Esophagus (tissue), 2 donors: ENCODE results near the gene SND1. TPM values are rescaled to one million over a fixed set of nuclear protein-coding genes. Genes with fewer than 3 reads are reported as not detected.
A peak's percentile ranks its signal among the peaks of the same experiment; 100 is the strongest.

Experiments
- H3K27ac ChIP-seq, 2 donors: one replicate each; pipeline ENCODE4 v1.5.1; 2013; ENCODE audit warnings: low read depth in 2 of 2, mild to moderate bottlenecking in 2 of 2, inconsistent platforms in 1 of 2, low read length in 1 of 2, moderate library complexity in 1 of 2
- H3K27me3 ChIP-seq, 2 donors: one replicate each; pipeline ENCODE4 v1.6.1; 2013; ENCODE audit warnings: low read length in 2 of 2, control low read depth in 1 of 2, mild to moderate bottlenecking in 1 of 2; ENCODE audit not compliant: insufficient read depth in 2 of 2, control insufficient read depth in 1 of 2
- H3K36me3 ChIP-seq, 2 donors: one replicate each; pipeline ENCODE4 v1.6.1; 2013; ENCODE audit warnings: low read length in 1 of 2; ENCODE audit not compliant: control insufficient read depth in 2 of 2, insufficient read depth in 2 of 2
- H3K4me1 ChIP-seq, 2 donors: one replicate each; pipeline ENCODE4 v1.6.1; 2013; ENCODE audit warnings: low read length in 1 of 2; ENCODE audit not compliant: control insufficient read depth in 2 of 2, insufficient read depth in 2 of 2
- H3K4me3 ChIP-seq, 2 donors: one replicate each; pipeline ENCODE4 v1.5.1; 2013; ENCODE audit warnings: low read length in 2 of 2, mild to moderate bottlenecking in 2 of 2, low read depth in 1 of 2, moderate library complexity in 1 of 2
- H3K9me3 ChIP-seq, 2 donors: one replicate each; pipeline ENCODE4 v1.6.1; 2013; ENCODE audit warnings: mild to moderate bottlenecking in 2 of 2, low read depth in 1 of 2, low read length in 1 of 2, moderate library complexity in 1 of 2; ENCODE audit not compliant: control insufficient read depth in 2 of 2, insufficient read depth in 1 of 2
- WGBS, 2 donors: extraction: QIAGEN DNeasy Blood & Tissue Kit; methylation state at CpG; one replicate each; pipeline ENCODE4 v1.1.7; 2013; 5-methylcytosine and 5-hydroxymethylcytosine counted together
- polyA plus RNA-seq, 2 donors: library from polyadenylated mRNA; stranded (reverse); fragments of 200-250 nt; gene quantifications; one replicate each; pipeline ENCODE4 v1.2.3, GENCODE V29; 2013
- donor health status: healthy with polysubstance abuse.
- donor health status: Bipolar disorder and iron deficiency.

The SND1 gene
- polyA plus RNA-seq, 2 donors: 23.1 to 44.4 TPM

DNA sequence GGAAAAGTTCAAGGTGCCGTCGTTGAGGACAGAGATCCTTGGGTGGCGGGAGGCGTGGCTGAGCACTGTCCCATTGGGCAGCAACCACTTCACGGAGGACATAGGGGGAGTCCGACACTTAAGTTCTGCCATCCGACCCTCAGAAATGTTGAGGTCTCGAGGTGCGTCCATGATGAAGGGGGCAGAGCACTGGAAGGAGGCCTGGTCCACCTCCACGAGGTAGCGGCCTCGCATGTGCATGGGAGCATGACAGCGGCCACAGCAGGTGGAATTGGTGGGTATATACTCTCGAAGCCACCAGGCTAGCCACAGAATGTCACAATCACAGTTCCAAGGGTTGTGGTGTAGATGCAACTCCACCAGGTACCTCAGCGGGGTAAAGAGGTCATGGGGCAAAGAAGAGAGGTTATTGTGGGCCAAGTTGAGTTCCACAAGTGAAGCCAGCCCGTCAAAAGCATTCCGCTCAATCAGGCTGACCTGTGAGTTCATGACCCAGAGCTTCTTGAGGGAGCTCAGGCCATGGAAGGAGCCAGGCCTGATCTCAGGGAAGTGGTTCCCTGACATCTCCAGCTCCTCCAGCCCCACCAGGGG is 377.5 kb downstream of the SND1 start:
- 97 to 98% methylated on average over 17 of the region's 17 CpGs for WGBS, 2 donors
- Histone ChIP-seq H3K4me1 (peaks cover 3 to 13% of the 10 kb centered on the region in 2 donors), H3K4me3 (no peak overlapping the region)

DNA sequence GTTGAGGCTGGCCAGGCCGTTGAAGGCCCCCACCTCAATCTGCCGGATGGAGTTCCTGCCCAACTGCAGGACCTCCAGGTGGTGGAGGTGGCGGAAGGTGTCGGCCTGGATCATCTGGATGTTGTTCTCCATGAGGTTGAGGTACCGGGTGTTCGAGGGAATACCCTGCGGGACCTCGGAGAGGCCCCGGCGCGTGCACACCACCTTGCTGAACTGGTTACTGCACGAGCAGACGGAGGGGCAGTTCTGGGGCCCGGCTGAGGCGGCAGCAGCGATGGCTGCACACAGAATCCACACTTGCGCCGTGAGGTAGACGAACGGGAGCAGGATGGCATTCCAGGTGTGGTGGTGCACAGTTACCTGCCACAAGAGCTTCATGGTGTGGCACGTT is 378.3 kb downstream of the SND1 start:
- H3K9me3 ChIP-seq: no peaks in the 10 kb centered on the region
- 93% methylated on average over 21 of the region's 21 CpGs for WGBS, 2 donors
- peaks cover 0 to 11% of the 10 kb centered on the region in 2 donors for H3K36me3 ChIP-seq
- H3K27ac ChIP-seq: no peak overlapping the region
- peaks cover 3 to 13% of the 10 kb centered on the region in 2 donors for H3K4me1 ChIP-seq
- H3K27me3 ChIP-seq: no peaks in the 10 kb centered on the region
- H3K4me3 ChIP-seq: peak overlapping the region; percentile 6 to 74

More for the DNA sequence above, 377.5 kb downstream of the SND1 start:
- Histone ChIP-seq H3K9me3 (no peaks in the 10 kb centered on the region), H3K27me3 (no peaks in the 10 kb centered on the region), H3K27ac (no peak overlapping the region), H3K36me3 (peaks cover 0 to 11% of the 10 kb centered on the region in 2 donors)

DNA sequence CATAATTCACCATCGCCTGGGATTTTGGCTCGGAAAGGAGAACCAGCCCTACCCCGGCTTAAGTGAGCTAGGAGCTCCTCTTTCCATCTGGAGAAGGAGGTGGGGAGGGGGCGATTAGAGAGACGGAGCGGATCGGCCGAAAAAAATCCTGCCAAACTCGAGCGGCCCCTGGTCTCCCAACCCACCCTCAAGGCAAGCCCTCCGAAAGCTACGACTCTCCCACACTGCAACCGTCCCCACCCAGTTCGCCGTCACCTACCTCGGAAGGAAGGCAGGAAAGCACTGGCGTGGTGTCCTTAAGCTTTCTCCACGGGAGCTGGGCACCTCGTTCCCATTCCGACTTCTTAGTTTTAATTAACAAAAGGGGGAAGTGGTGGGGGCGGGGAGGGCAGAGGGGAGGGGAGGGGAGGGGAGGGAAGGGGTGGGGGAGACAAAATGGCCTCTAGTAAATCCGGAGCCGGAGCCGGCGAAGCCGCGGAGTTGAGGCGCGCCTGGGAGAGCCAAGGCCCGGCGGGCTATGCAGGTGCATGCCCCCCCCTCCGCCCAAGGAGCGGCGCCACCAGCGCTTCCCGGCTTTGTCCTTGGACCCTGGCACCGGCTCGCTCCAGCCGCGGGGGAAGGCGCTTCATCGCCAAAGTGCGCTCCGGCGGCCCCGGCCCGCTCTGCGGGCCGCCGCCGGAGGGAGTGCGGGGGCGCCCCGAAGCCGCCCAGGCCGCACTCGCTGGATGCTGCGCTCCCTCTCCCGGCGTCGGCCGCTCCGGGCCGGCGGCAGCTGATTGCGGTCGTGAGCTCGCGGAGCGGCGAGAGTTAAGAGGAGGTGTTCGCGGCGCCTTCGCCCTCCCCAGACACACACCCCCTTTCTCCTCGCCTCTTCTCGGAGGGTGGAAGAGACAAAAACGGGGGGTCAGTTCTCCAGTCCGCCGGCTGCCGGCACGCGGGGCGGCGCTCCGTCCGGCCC is 378.9 kb downstream of the SND1 start, which contains the start of gene LRRC4:
LRRC4 (minus strand) TSS at position 784 of the 958 bp plus-strand sequence. CDS start 797 bp downstream, outside the sequence.
- Histone ChIP-seq H3K4me3 (peak within 1 kb of the TSS; percentile 51 to 74), H3K27ac (peak within 1 kb of the TSS in 1 of 2 donors; percentile 8), H3K27me3 (no peaks in the 10 kb centered on the region), H3K9me3 (no peaks in the 10 kb centered on the region), H3K36me3 (peaks cover 0 to 11% of the 10 kb centered on the region in 2 donors), H3K4me1 (peaks cover 3 to 13% of the 10 kb centered on the region in 2 donors)
- WGBS, 2 donors: 10 to 25% methylated on average over 63 to 86 of the region's 87 CpGs

DNA sequence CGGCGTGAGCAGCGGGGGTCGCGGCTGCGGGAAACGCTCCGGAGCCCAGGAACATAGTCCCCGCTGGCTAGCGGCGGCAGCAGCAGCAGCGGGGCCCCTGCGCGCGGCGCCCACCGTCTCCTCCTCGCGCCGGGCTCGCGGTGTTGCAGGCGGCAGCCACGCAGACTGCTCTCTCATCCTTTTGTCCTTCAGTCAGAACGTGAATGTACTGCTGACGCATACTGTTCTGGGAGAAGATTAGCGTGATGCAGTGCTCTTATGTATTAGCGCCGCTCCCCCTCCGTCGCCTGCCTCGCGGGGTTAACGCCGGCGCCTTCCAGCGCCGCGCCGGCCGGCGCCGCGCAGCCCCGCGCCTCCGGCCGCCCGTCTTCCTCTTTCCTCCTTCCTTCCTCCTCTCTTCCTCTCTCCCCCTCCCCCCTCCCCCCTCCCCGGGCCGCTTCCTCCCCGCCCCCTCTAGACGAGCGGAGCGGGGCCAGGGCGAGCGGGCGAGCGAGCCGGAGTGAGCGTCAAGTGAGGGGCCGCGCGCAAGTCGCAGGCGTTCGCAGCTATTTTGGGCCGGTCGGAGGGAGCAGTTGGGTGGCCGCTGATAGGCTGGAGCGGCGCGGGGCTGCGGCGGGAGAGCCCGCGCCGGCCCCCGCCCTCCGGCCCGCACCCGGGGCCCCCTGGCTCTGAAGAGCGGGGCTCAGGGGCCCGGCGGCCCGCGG is 380.1 kb downstream of the SND1 start:
- no peaks in the 10 kb centered on the region for H3K9me3 ChIP-seq
- peaks cover 3 to 13% of the 10 kb centered on the region in 2 donors for H3K4me1 ChIP-seq
- H3K4me3 ChIP-seq: peak overlapping the region; percentile 48 to 74
- peaks cover 0 to 11% of the 10 kb centered on the region in 2 donors for H3K36me3 ChIP-seq
- WGBS, 2 donors: 1 to 5% methylated on average over 31 to 87 of the region's 87 CpGs
- peak overlapping the region in 1 of 2 donors; percentile 8 for H3K27ac ChIP-seq
- no peaks in the 10 kb centered on the region for H3K27me3 ChIP-seq

DNA sequence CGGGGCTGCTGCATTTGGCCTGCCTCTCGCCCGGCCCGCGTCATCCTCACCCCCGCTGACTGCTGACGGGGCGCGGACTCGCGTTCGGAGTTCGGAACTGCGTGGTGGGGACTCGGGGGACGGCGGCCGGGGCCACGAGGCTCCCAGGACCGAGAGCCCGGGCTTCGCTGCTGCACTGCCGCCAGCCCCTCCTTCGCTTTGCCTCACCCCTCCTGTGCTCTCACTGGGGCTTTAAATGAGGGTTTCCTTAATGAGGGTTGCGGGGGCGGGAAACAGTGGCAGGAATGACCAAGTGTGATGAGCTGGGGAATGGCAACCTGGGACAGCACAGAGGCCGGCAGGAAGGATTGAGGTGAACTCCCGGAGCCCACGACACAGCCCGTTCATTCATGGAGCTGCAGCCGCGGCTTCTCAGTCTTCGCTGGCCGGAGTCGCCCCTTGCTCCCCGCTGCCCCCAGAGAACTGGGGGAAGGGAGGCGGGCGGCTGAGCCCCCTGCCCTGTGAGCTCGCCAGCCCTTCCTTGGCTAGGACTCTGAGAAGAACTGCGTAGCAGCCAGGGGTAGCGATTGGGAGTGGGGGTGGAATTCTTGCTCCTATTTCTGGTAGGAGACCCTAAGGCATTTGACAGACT is 380.7 kb downstream of the SND1 start:
- peaks cover 0 to 11% of the 10 kb centered on the region in 2 donors for H3K36me3 ChIP-seq
- WGBS, 2 donors: 34 to 44% methylated on average over 38 to 41 of the region's 41 CpGs
- peak overlapping the region; percentile 48 to 74 for H3K4me3 ChIP-seq
- no peak overlapping the region for H3K27ac ChIP-seq
- H3K4me1 ChIP-seq: peaks cover 3 to 13% of the 10 kb centered on the region in 2 donors
- H3K9me3 ChIP-seq: no peaks in the 10 kb centered on the region
- H3K27me3 ChIP-seq: no peaks in the 10 kb centered on the region

DNA sequence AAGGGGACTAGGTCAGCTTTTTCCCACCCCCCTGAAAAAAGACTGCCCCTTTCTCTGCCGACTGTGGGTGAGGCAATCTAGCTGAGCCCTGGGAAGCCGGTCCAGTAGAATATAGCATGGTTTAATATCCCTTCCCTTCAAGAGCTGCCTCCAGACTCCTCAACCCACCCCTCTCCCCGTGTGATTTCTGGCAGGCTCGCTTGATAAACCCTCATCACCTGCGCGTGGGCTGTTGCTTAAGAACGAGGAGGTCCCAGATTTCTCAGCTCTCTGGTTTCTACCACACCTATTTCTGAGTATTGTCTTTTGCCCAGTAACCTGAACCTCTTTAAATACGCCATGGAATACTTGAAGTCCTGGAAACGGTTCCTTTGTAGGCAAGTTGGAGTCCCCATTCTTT is 381.3 kb downstream of the SND1 start:
- WGBS, 2 donors: 83 to 90% methylated on average over 9 of the region's 9 CpGs
- Histone ChIP-seq H3K4me3 (no peak overlapping the region), H3K4me1 (peaks cover 3 to 13% of the 10 kb centered on the region in 2 donors), H3K9me3 (no peaks in the 10 kb centered on the region), H3K36me3 (peaks cover 0 to 11% of the 10 kb centered on the region in 2 donors), H3K27me3 (no peaks in the 10 kb centered on the region), H3K27ac (no peak overlapping the region)

DNA sequence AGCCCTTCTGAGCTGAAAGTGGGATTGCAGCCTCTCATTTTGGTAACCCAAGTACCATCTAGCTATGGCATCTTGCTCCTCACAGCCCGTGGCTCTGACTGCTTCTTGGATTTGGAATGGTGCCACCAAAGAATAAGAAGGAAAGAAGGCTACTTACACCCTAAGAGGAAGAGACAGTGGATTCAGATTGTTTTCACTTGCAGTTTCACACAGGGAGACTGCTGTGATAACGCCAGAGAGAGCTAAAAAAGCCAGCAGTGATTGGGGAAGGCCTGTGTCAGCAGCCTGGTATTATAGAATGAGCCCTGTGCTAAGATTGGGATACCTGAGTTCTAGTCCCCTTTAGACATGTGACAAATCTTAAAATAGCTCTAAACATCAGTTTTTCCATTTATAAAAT is 382.8 kb downstream of the SND1 start:
- 58 to 77% methylated on average over 2 of the region's 2 CpGs for WGBS, 2 donors
- Histone ChIP-seq H3K27me3 (no peaks in the 10 kb centered on the region), H3K9me3 (no peaks in the 10 kb centered on the region), H3K36me3 (peaks cover 0 to 2% of the 10 kb centered on the region in 2 donors), H3K4me3 (no peak overlapping the region), H3K4me1 (peaks cover 3 to 9% of the 10 kb centered on the region in 2 donors), H3K27ac (no peak overlapping the region)

DNA sequence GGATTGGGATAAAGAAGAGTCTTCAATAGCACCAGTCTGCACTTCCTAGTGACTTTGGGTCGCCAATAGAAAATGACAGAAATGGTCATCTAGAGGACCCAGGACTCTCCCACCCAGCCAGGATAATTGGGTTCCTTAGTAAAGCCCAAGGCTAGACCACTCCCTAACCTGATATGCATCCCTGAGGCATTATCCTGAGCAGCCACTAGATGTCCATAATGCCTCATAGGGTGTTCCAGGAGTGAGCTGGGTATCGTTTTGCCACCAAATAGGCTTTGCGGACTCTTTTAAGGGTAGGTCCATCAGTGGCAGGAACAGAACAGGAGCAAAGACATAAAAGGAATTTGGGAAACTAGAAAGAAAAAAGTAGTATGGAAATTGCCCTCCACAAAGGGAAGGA is 383.7 kb downstream of the SND1 start:
- H3K4me3 ChIP-seq: no peak overlapping the region
- no peaks in the 10 kb centered on the region for H3K36me3 ChIP-seq
- 81 to 89% methylated on average over 3 of the region's 3 CpGs for WGBS, 2 donors
- no peaks in the 10 kb centered on the region for H3K9me3 ChIP-seq
- no peak overlapping the region for H3K27ac ChIP-seq
- H3K4me1 ChIP-seq: peaks cover 0 to under 1% of the 10 kb centered on the region in 2 donors
- no peaks in the 10 kb centered on the region for H3K27me3 ChIP-seq
